Left forelimb (tissue), 1 donor: ENCODE results near the gene SULT1C2.

Experiments used
- DNase-seq: peaks from one replicate; pipeline ENCODE4 v3.0.0-alpha.2; 2018; ENCODE audit warnings: low spot score

Gene SULT1C2

GRCh38 chr2:108297436-108298141, 8.9 kb downstream of the SULT1C2 start:
- DNase-seq = no peak

- no peak for DNase-seq
Observed at GRCh38 chr2:108301558-108301957, 12.9 kb downstream of the SULT1C2 start.

- no peak for DNase-seq
Observed at GRCh38 chr2:108304975-108305374, 16.3 kb downstream of the SULT1C2 start.

- no peak for DNase-seq
Observed at GRCh38 chr2:108305901-108306300, 17.2 kb downstream of the SULT1C2 start.

GRCh38 chr2:108309903-108310302, 21.2 kb downstream of the SULT1C2 start:
- no peak for DNase-seq

- DNase-seq = no peak
Observed at GRCh38 chr2:108314586-108315296, 26.0 kb downstream of the SULT1C2 start.

GRCh38 chr2:108315444-108315934, 26.8 kb downstream of the SULT1C2 start:
- DNase-seq = no peak

- no peak for DNase-seq
Observed at GRCh38 chr2:108316033-108316432, 27.3 kb downstream of the SULT1C2 start.

GRCh38 chr2:108316461-108317258, 28.0 kb downstream of the SULT1C2 start:
- DNase-seq = no peak

- DNase-seq = no peak
Observed at GRCh38 chr2:108320326-108320922, 31.7 kb downstream of the SULT1C2 start.

GRCh38 chr2:108323619-108324018, 34.9 kb downstream of the SULT1C2 start:
- DNase-seq = no peak

- DNase-seq = no peak
Observed at GRCh38 chr2:108324531-108325255, 36.0 kb downstream of the SULT1C2 start.

- DNase-seq = no peak
Observed at GRCh38 chr2:108325756-108326155, 37.1 kb downstream of the SULT1C2 start.

GRCh38 chr2:108329771-108330170, 41.1 kb downstream of the SULT1C2 start:
- DNase-seq = no peak

GRCh38 chr2:108330979-108331378, 42.3 kb downstream of the SULT1C2 start:
- no peak for DNase-seq

GRCh38 chr2:108345951-108346350, 57.3 kb downstream of the SULT1C2 start:
- DNase-seq = no peak

- DNase-seq = no peak
Observed at GRCh38 chr2:108346827-108347226, 58.1 kb downstream of the SULT1C2 start.

- no peak for DNase-seq
Observed at GRCh38 chr2:108347786-108348185, 59.1 kb downstream of the SULT1C2 start.

- no peak for DNase-seq
Observed at GRCh38 chr2:108348816-108349570, 60.3 kb downstream of the SULT1C2 start.

- DNase-seq = no peak
Observed at GRCh38 chr2:108349571-108349928, 60.9 kb downstream of the SULT1C2 start.

- no peak for DNase-seq
Observed at GRCh38 chr2:108351889-108352288, 63.2 kb downstream of the SULT1C2 start.
